ENCODE data around the gene AQP1. TPM values are rescaled to one million over a fixed set of nuclear protein-coding genes. Genes with fewer than 3 reads are reported as not detected.

The AQP1 gene
- total RNA-seq, 1 experiment from 2014 or later = 0.49 TPM

DNA sequence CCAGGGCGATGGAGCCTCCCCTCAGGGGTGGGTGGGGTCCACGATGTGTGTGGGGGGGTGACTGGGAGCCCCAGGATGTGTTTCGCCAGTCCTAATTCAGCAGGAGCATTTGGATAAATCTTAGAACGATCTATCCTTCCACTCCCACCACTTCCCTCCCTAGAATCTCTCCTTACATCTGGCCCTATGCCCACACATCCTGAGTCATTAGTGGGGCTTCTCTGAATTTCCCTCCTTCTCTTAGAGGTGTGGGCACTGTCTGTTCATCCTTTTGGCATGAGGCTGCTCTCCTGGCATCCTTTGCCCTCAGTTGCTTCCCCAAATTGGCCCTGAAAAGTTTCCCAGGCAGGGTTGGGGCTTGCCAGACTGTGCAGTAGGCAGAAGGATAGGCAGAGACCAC is 53.7 kb downstream of the AQP1 start:
- no peaks in the 10 kb centered on the region for H3K36me3 ChIP-seq (ENCODE audit: insufficient read depth, low read length, poor library complexity, severe bottlenecking)
- ChIA-PET CTCF (no interaction called here), POLR2A (ENCODE audit: low non-redundant PET) (no interaction called here)
- no peak overlapping the region for H3K4me3 ChIP-seq (ENCODE audit: low read depth, low read length, poor library complexity, severe bottlenecking)
- no peak for DNase-seq (ENCODE audit: low spot score)
- intact Hi-C loops (cut with micrococcal nuclease; ENCODE audit: unreplicated experiment) = no loop called here
- no peak for TF ChIP-seq EZH2 (IDR thresholded peaks at IDR 0.05; ENCODE audit: borderline replicate concordance, low read depth, low read length, poor library complexity, severe bottlenecking)
- TF ChIP-seq, protein P1, sequence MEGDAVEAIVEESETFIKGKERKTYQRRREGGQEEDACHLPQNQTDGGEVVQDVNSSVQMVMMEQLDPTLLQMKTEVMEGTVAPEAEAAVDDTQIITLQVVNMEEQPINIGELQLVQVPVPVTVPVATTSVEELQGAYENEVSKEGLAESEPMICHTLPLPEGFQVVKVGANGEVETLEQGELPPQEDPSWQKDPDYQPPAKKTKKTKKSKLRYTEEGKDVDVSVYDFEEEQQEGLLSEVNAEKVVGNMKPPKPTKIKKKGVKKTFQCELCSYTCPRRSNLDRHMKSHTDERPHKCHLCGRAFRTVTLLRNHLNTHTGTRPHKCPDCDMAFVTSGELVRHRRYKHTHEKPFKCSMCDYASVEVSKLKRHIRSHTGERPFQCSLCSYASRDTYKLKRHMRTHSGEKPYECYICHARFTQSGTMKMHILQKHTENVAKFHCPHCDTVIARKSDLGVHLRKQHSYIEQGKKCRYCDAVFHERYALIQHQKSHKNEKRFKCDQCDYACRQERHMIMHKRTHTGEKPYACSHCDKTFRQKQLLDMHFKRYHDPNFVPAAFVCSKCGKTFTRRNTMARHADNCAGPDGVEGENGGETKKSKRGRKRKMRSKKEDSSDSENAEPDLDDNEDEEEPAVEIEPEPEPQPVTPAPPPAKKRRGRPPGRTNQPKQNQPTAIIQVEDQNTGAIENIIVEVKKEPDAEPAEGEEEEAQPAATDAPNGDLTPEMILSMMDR (conservative IDR thresholded peaks at IDR 0.05; ENCODE audit: low read depth, low read length) = no peak
- BruUV-seq (replicated peaks) = no TSS peak
- H3K9me3 ChIP-seq (ENCODE audit: low read depth, low read length, poor library complexity, severe bottlenecking) = no peaks in the 10 kb centered on the region
- H3K4me1 ChIP-seq (ENCODE audit: insufficient read depth, low read length, poor library complexity, severe bottlenecking) = no peaks in the 10 kb centered on the region
- no peak overlapping the region for H3K27ac ChIP-seq (ENCODE audit: low read depth, low read length, poor library complexity, severe bottlenecking)
- no peaks in the 10 kb centered on the region for H3K27me3 ChIP-seq (replicated peaks; ENCODE audit: insufficient read depth, low read depth, low read length, poor library complexity)

DNA sequence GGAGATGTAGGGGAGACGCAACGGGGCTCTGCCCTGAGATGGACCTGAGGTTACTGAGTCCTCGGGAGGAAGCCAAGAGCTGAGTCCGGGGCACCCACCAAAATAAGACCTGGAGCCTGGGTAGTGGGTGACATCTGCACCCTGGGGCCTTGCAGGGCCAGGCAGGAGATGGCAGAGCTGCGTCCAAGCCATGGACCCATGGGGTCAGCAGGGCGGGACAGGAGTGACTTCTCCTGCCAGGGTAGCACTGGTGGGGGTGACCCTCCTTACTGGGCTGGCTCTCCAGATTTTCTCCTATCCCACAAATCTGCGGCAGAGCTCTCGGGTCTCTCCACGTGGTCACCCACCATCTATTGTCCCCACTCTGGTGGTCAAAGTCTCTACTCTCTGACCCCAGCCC is 54.2 kb downstream of the AQP1 start:
- intact Hi-C loops (cut with micrococcal nuclease; ENCODE audit: unreplicated experiment) = no loop called here
- ChIA-PET POLR2A (ENCODE audit: low non-redundant PET) (no interaction called here), CTCF (interaction anchor here (0.6 kb wide), 1 partner anchor 1240 kb away, joined by 4 read pairs; no protein-coding TSS in a partner anchor)
- Histone ChIP-seq H3K27ac (ENCODE audit: low read depth, low read length, poor library complexity, severe bottlenecking) (no peak overlapping the region), H3K9me3 (ENCODE audit: low read depth, low read length, poor library complexity, severe bottlenecking) (no peaks in the 10 kb centered on the region), H3K4me3 (ENCODE audit: low read depth, low read length, poor library complexity, severe bottlenecking) (no peak overlapping the region), H3K36me3 (ENCODE audit: insufficient read depth, low read length, poor library complexity, severe bottlenecking) (no peaks in the 10 kb centered on the region), H3K27me3 (replicated peaks; ENCODE audit: insufficient read depth, low read depth, low read length, poor library complexity) (no peaks in the 10 kb centered on the region), H3K4me1 (ENCODE audit: insufficient read depth, low read length, poor library complexity, severe bottlenecking) (no peaks in the 10 kb centered on the region)
- no peak for DNase-seq (ENCODE audit: low spot score)
- no peak for TF ChIP-seq EZH2 (IDR thresholded peaks at IDR 0.05; ENCODE audit: borderline replicate concordance, low read depth, low read length, poor library complexity, severe bottlenecking)
- TF ChIP-seq, protein P1 (conservative IDR thresholded peaks at IDR 0.05; ENCODE audit: low read depth, low read length) = no peak
- BruUV-seq (replicated peaks) = no TSS peak

DNA sequence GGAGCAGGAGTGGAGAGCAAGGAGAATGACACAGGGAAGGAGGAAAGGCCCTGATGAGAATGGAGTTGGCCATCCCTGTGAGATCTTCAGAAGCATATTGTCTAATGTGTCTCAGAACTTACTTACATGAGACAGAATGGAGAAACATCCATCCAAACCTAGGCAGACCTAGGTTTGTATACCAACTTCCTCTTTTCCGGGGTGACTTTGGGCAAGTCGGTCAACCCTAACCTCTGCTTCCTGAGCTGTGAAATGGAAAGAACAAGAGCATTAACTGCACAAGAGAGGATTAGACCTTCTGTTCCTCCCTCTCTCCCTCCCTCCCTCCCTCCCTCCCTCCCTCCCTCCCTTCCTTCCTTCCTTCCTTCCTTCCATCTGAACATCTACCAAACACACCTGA is 56.6 kb downstream of the AQP1 start:
- no peaks in the 10 kb centered on the region for H3K4me1 ChIP-seq (ENCODE audit: insufficient read depth, low read length, poor library complexity, severe bottlenecking)
- peaks cover 8% of the 10 kb centered on the region for H3K27me3 ChIP-seq (replicated peaks; ENCODE audit: insufficient read depth, low read depth, low read length, poor library complexity)
- no peak for TF ChIP-seq EZH2 (IDR thresholded peaks at IDR 0.05; ENCODE audit: borderline replicate concordance, low read depth, low read length, poor library complexity, severe bottlenecking)
- TF ChIP-seq, protein P1 (conservative IDR thresholded peaks at IDR 0.05; ENCODE audit: low read depth, low read length) = no peak
- H3K4me3 ChIP-seq (ENCODE audit: low read depth, low read length, poor library complexity, severe bottlenecking) = no peak overlapping the region
- no peak overlapping the region for H3K27ac ChIP-seq (ENCODE audit: low read depth, low read length, poor library complexity, severe bottlenecking)
- CTCF ChIA-PET = no interaction called here
- no peaks in the 10 kb centered on the region for H3K36me3 ChIP-seq (ENCODE audit: insufficient read depth, low read length, poor library complexity, severe bottlenecking)
- BruUV-seq (replicated peaks) = no TSS peak
- no peaks in the 10 kb centered on the region for H3K9me3 ChIP-seq (ENCODE audit: low read depth, low read length, poor library complexity, severe bottlenecking)
- intact Hi-C loops (cut with micrococcal nuclease; ENCODE audit: unreplicated experiment) = no loop called here
- POLR2A ChIA-PET (ENCODE audit: low non-redundant PET) = no interaction called here
- no peak for DNase-seq (ENCODE audit: low spot score)
